GM19239 (cell line): ENCODE measurements around the gene MPZ.
"Not testable (repeated sequence)": the region's sequence is repeated elsewhere in the genome, so short reads cannot be mapped to it uniquely, and the experiment has no call there.

Experiments used
- DNase-seq: peaks from one replicate; pipeline ENCODE4 v3.0.0; 2011; ENCODE audit warnings: low spot score; ENCODE audit not compliant: insufficient read length
- FAIRE-seq: peaks from 2 replicates; lab custom pipeline; 2011; peaks lifted over from hg19 to GRCh38; lab: Jason Lieb, UNC

The MPZ gene

GRCh38 chr1:161258439-161259344 lies 51.1 kb downstream of the MPZ start, which contains the start of gene PCP4L1:
TSS of gene PCP4L1 (plus strand) at chr1:161258745. CDS start at chr1:161258975, 230 bp downstream.
- FAIRE-seq (peak; percentile 52), DNase-seq (peak; percentile 45)

- not testable (repeated sequence) for FAIRE-seq, DNase-seq
Measured at GRCh38 chr1:161257109-161257508, 52.7 kb downstream of the MPZ start.

GRCh38 chr1:161255955-161256520 lies 53.7 kb downstream of the MPZ start:
- not testable (repeated sequence) for DNase-seq, FAIRE-seq

GRCh38 chr1:161255302-161255701 lies 54.5 kb downstream of the MPZ start:
- not testable (repeated sequence) for DNase-seq, FAIRE-seq
